ENCODE measurements around the gene ISG15. TPM values are rescaled to one million over a fixed set of nuclear protein-coding genes. Genes with fewer than 3 reads are reported as not detected.

ISG15 gene
- total RNA-seq: 42.6 and 63.2 TPM in 2 replicates

DNA sequence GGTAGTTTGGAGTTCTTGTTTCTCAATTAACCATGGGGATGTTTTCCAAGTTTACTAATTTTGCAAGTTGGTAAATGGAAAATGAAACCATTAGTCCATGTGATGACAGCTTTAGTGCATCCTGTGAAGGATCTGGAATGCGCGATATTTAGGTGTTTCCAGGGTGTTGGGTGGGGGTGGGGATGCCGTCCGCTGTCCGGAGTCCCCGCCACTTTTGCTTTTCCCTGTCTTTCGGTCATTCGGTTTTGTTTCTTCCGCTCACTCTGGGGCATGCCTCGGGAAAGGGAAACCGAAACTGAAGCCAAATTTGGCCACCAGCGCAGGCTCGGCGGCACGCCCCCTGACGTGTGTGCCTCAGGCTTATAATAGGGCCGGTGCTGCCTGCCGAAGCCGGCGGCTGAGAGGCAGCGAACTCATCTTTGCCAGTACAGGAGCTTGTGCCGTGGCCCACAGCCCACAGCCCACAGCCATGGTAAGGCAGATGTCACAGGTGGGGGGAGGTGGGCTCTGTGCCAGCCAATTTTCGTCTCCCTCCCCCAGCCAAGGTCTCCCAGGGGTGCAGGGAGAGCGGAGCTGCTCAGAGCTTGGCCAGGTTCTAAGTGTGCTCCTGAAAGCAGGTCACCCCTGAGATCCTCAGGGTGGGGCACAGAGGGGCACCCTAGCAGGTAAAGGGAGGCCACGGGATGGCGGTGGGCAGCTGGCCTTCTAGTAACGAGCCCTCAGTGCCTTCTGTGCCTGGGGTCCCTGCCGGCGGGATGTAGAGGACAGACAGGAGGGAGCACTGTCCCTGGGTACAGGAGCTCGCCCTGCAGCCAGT is at the start of gene ISG15:
Gene ISG15 (plus strand): TSS at position 393 of the 817 bp plus-strand sequence. CDS start 77 bp downstream, at position 470.

DNA sequence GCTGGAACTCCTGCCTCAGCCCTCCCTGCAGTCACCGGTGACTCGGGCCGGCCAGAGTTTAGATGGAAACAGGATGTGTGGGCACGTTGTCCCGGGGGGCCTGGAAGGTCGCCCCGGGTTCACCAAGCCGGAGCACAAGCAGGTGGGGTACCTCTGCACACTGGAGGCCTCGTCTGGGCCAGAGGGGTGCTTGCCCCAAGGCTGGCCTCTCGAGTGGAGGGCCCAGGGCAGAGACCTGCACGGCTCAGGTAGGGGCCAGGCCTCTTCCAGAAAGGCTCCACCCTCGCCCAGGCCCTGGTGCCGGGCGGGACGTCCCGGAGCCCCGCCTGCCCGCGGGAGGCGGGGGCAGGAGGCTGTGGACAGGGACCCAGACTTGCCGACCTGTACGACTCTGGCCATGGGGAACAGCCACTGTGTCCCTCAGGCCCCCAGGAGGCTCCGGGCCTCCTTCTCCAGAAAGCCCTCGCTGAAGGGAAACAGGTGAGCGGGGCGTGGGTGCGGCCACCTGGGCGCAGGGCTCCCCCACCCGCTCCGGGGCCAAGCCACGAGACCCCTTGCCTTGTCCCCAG is 47.1 kb upstream of the ISG15 start, which contains the start of gene PLEKHN1:
Gene PLEKHN1 (plus strand): TSS at position 348 of the 569 bp plus-strand sequence. CDS start 50 bp downstream, at position 398.

DNA sequence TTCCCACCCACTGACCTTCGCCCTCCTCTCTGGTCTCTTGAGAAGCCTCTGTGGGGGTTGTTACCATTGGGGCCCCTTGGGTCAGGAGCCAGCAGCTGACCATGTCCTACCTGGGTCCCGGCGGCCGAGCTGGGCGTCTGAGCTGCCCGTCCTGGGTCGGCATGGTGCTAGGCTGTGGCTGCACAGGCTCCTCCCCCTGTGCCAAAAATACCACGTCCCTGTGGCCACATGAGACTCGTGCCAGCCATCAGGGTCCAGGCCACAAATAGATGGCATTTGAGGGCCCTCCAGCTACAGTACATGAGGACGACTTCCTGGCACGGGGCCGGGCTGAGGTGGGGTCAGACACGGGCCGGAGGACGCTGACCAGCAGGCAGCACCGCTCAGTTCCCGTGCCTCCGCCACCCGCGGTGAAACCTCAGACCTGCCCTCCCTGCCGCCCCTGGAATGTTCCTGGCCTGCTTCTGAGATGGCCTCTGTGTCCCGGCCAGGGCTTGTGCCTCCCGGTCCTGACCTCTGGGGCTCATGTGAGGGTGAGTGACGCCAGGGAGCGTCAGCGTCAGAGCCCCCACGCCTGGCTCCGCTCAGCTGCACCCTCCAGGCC is 31.2 kb upstream of the ISG15 start, which contains the start of gene PERM1:
Gene PERM1 (minus strand): TSS at position 139 of the 604 bp plus-strand sequence. CDS start 1,064 bp downstream, outside the sequence.

DNA sequence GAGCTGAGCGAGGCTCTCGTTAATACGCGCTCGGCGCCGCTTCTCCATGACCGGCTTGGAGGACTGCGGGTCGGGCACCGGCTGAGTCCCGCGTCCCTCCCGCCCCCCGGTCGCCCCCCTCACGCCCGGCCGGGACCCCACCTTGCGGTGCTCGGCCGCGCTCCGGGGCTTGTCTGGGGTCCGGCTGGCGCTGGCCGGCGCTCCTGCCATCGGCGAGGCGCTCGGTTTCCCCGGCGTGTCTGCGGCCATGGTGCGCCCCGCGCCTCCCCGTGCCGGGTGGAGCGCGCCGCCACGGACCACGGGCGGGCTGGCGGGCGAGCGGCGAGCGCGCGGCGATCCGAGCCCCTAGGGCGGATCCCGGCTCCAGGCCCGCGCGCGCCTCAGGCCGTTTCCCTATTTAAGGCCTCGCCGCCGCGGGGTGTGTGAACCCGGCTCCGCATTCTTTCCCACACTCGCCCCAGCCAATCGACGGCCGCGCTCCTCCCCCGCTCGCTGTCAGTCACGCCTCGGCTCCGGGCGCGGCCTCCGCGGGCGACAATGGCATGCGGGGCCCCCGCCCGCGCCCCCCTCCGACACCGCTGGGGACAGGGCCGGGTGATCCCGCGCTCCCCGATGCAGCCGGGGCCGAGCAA is 13.5 kb upstream of the ISG15 start, which contains the start of gene HES4:
Gene HES4 (minus strand): TSS at position 373 of the 632 bp plus-strand sequence. CDS start 124 bp downstream, at position 249.

DNA sequence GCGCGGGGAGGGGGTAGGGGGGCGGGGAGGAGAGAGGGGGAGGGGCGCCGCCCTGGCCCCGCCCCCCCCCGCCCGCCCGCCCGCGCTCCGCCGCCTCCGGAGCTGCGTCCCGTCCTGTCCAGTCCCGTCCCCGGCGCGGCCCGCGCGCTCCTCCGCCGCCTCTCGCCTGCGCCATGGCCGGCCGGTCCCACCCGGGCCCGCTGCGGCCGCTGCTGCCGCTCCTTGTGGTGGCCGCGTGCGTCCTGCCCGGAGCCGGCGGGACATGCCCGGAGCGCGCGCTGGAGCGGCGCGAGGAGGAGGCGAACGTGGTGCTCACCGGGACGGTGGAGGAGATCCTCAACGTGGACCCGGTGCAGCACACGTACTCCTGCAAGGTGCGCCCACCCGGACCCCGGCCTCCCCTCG is 6.7 kb downstream of the ISG15 start, which contains the start of gene AGRN:
Gene AGRN (plus strand): TSS at position 121 of the 405 bp plus-strand sequence. CDS start 53 bp downstream, at position 174.

Other genes starting within 250 kb of the ISG15 start
- 8.5 and 21.4 TPM in 2 replicates for gene SAMD11, start 89.6 kb upstream of the ISG15 start, total RNA-seq
- gene NOC2L, start 54.2 kb upstream of the ISG15 start, total RNA-seq: 66.1 and 68.4 TPM in 2 replicates
- gene KLHL17, start 52.9 kb upstream of the ISG15 start, total RNA-seq: 8.1 and 8.5 TPM in 2 replicates
- gene PLEKHN1, start 47.0 kb upstream of the ISG15 start, total RNA-seq: 0.49 TPM in 1 of 2 replicates, not detected in the other
- not detected in 2 replicates for gene PERM1, start 31.4 kb upstream of the ISG15 start, total RNA-seq
- 30.8 and 30.9 TPM in 2 replicates for gene HES4, start 13.4 kb upstream of the ISG15 start, total RNA-seq
- gene AGRN, start 6.6 kb downstream of the ISG15 start, total RNA-seq: 46.4 and 71.8 TPM in 2 replicates
- not detected in 2 replicates for gene RNF223, start 60.8 kb downstream of the ISG15 start, total RNA-seq
- 8.4 and 16.6 TPM in 2 replicates for gene C1orf159, start 102.6 kb downstream of the ISG15 start, total RNA-seq
- gene TTLL10, start 160.4 kb downstream of the ISG15 start, total RNA-seq: not detected in 2 replicates
- gene TNFRSF18, start 193.1 kb downstream of the ISG15 start, total RNA-seq: not detected in 2 replicates
- 1.9 TPM in 1 of 2 replicates, not detected in the other for gene TNFRSF4, start 200.7 kb downstream of the ISG15 start, total RNA-seq
- gene SDF4, start 218.5 kb downstream of the ISG15 start, total RNA-seq: 231 and 251 TPM in 2 replicates
- gene B3GALT6, start 218.7 kb downstream of the ISG15 start, total RNA-seq: 21.7 and 38.4 TPM in 2 replicates
- 4.0 TPM in 1 of 2 replicates, not detected in the other for gene C1QTNF12, start 233.2 kb downstream of the ISG15 start, total RNA-seq

Data from cardiac atrium fibroblast (primary cell).